ENCODE measurements around the gene ZBTB40.

ZBTB40 gene

GRCh38 chr1:22472596-22472995, 20.9 kb downstream of the ZBTB40 start:
- DNase-seq = no peak

GRCh38 chr1:22473952-22474351, 22.3 kb downstream of the ZBTB40 start:
- no peak for DNase-seq

- no peak for DNase-seq
Measured at GRCh38 chr1:22476566-22476965, 24.9 kb downstream of the ZBTB40 start.

- no peak for DNase-seq
Measured at GRCh38 chr1:22483121-22483520, 31.5 kb downstream of the ZBTB40 start.

GRCh38 chr1:22484706-22485345, 33.2 kb downstream of the ZBTB40 start:
- DNase-seq = no peak

GRCh38 chr1:22485431-22485830, 33.8 kb downstream of the ZBTB40 start:
- DNase-seq = no peak

GRCh38 chr1:22487781-22488180, 36.1 kb downstream of the ZBTB40 start:
- no peak for DNase-seq

- no peak for DNase-seq
Measured at GRCh38 chr1:22488319-22488718, 36.7 kb downstream of the ZBTB40 start.

GRCh38 chr1:22489278-22489677, 37.6 kb downstream of the ZBTB40 start:
- no peak for DNase-seq

GRCh38 chr1:22489823-22490222, 38.2 kb downstream of the ZBTB40 start:
- DNase-seq = no peak

GRCh38 chr1:22490309-22490708, 38.7 kb downstream of the ZBTB40 start:
- no peak for DNase-seq

GRCh38 chr1:22491995-22492715, 40.5 kb downstream of the ZBTB40 start:
- no peak for DNase-seq

GRCh38 chr1:22494144-22494543, 42.5 kb downstream of the ZBTB40 start:
- no peak for DNase-seq

- no peak for DNase-seq
Measured at GRCh38 chr1:22494943-22495579, 43.4 kb downstream of the ZBTB40 start.

GRCh38 chr1:22496536-22497160, 45.0 kb downstream of the ZBTB40 start:
- DNase-seq = no peak

GRCh38 chr1:22498463-22498862, 46.8 kb downstream of the ZBTB40 start:
- DNase-seq = no peak

- DNase-seq = no peak
Measured at GRCh38 chr1:22500058-22500457, 48.4 kb downstream of the ZBTB40 start.

- DNase-seq = no peak
Measured at GRCh38 chr1:22500471-22500870, 48.8 kb downstream of the ZBTB40 start.

- no peak for DNase-seq
Measured at GRCh38 chr1:22502202-22502601, 50.6 kb downstream of the ZBTB40 start.

- no peak for DNase-seq
Measured at GRCh38 chr1:22503721-22504410, 52.2 kb downstream of the ZBTB40 start.

GRCh38 chr1:22506130-22506692, 54.6 kb downstream of the ZBTB40 start:
- no peak for DNase-seq

GRCh38 chr1:22507587-22507986, 55.9 kb downstream of the ZBTB40 start:
- no peak for DNase-seq

GRCh38 chr1:22508329-22508728, 56.7 kb downstream of the ZBTB40 start:
- no peak for DNase-seq
